Lung microvascular endothelial cell (primary cell): ENCODE results near the gene CISD3. TPM values are rescaled to one million over a fixed set of nuclear protein-coding genes. Genes with fewer than 3 reads are reported as not detected.

Source experiments
- DNase-seq, 2 donors: peaks; one replicate each; pipeline versions ENCODE4 v3.0.0 to v3.0.0-alpha.2; 2010; ENCODE audit warnings: low read depth in 2 of 2
- total RNA-seq: library from RNA; depleted of rRNA; stranded (reverse); fragments of >200 nt; gene quantifications from 2 replicates; pipeline ENCODE4 v1.2.1, GENCODE V29; 2014

CISD3 gene
- total RNA-seq, 1 donor from 2014 or later, result 3.6 TPM

DNA sequence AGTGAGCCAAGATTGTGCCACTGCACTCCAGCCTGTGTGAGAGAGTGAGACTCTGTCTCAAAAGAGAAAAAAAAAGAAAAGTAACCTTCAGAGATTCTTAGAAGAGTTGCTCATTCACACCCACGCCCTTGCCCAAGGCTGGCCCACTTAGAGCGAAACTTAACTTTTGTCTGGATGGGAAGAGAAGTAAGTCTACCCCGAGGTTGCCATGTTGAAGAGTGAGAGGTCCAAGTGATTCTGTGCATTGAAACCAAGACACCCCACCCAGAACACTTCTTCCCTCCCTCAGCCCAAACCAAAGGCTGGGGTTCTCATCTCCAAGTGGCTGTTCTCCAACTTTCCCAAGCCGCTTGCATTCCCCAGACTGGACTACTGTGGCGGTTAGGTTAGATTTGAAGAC, 2.4 kb upstream of the CISD3 start:
- DNase-seq, result no peak

DNA sequence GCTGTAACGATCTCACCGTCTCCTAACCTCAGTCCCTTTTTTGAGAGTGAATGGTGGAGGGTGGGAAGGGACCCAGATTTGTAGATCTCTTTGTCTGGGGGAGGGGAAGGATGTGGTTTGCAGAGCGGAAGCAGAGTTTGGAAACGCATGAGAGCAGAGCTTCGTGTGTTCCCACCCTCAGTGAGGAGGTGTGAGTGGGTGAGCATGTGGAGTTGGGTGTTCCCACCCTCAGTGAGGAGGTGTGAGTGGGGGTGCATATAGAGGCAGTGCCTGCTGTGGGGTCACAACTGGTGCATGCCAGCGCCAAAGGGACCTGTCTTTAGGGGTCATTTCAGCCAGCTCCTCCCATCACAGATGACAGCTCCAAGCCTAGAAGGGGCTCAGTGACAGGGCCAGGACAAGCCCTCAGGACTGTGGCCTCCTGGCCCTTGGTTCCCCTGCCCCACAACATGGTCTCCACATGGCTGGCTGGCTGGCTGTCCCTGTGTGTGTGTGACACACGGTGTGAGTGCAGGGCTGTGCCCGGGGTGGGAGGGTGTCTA, 1.8 kb upstream of the CISD3 start:
- no peak for DNase-seq

DNA sequence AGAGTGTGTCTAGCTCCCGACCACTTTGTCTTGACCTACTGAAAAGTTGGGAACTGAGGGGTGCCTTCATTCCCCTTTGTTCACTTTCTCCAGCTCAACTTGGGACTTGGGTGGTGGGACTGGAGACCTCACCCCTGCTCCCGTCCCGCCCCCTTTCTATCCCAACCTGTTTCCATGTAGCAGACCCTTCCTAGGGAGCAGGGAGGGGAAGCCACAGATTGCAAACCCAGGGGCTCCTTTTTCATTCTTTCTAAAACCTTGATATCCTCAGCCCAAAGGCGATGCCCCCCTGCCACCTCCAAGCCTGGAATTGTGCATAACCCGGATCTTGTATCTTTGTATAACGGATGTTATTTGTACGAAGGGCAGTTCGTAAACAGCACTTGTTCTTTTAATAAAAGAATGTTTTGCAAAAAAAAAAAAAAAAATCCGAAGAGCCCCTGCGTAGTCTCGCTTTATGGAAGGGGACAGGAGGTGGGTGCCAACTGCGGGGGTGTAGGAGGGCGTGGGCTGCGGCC, 714 bp upstream of the CISD3 start:
- DNase-seq, result no peak

DNA sequence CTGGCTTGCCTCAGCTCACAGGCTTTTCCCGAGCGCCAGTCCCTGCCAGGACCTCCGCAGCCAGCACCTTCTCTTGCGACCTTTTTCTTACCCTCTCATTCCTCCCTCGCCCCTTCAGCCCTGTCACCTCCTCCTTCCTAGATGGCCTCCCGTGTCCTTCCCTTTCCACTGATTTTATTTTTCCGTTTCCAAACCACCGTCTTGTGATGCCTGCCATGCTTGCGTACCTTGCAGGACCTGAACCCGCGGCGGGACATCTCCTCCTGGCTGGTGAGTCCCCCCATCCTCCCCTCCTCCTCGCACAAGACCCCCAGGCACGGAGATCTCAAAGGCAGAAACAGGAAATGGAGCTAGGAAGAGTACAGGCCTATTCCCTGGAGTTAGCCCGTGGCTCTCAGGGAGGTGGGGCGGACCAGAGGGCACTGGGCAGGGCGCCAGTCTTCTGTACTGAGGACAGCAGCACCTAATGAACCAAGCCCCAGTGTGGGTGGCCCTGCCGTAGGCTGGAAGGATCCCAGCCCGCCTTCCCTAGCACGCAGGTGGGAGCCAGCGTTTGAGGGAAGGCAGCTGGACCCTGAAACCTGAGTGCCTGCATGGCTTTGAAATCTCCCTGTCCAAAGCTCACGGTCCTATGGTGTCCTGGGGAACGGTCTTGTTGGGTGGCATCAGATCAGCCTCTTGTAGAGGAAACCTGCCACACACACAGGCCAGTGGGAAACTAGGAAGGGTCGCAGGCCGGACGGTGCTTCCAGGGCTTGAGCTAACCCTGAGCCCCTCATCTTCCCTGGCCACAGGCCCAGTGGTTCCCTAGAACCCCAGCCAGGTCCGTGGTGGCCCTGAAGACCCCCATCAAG, 612 bp downstream of the CISD3 start:
- peak; percentile 40 to 44 for DNase-seq

DNA sequence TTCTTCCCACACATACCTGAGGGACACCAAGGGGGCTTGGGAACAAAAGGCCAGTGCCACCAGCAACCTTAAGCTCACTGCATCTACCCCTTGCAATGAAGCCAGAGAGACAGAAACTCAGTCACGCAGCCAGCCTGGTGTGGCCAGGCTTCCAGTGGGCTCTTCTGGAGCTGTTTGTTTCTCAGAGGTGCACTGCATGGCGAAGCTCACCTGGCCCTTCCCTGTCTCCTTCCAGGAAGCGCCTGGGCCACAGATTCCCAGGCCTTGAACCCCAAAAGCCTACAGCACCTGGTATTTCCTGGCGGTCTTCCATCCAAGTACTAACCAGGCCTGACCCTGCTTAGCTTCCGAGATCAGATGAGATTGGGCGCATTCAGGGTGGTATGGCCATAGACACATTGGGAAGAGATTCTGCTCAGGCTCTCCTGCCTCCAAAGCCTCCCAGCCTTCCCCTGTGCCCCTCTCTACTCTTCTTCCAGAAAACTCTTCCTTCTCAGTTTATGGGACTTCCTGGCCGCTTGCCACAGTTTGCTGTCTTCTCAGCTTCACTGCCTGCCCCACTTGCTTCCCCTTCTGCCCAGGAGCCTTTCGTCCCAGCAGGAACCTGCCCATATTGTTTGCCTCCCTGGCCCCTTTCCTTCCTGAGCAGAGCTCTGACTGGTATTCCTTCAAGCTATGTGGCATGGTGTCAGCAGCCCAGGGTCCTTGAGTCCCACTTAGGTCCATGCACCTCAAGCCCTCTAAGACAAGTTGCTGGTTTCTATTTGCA, 1.6 kb downstream of the CISD3 start:
- DNase-seq, result no peak

DNA sequence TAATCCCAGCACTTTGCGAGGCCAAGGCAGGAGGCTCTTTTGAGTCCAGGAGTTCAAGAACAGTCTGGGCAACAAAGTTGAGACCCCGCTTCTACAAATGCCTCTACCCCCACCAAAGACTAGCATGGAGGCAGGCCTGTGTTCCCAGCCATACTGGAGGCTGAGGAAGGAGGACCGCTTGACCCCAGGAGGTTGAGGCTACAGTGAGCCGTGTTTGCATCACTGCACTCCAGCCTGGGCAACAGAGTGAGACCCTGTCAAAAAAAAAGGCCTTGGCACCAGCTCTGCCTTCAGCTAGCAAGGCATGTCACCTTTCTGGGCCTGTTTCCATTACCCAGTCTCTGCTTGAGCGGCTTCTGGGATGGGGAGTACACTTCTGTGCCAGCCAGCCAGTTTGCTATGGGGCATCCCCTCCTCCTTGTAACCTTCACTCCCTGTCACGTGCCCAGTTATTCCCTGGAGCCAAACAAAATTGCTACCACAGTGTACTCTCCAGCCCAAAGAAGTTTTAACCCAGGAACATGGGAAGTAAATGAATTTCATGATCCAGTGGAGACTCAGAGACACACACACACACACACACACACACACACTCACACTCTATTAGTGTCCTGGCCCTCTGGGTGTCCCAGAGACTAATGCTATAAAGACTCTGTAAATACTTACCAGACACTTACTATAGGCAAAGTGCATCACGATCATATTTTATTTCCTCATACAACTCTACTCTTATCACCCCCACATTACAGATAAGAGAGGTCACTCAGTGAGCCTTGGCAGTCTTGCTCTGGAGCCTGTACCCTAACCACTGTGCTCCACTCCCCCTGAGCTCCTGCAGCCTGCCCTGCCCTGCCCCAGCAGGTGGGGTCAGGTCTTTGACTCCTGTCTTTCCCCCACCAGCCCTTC, 2.5 kb downstream of the CISD3 start:
- DNase-seq, result no peak

DNA sequence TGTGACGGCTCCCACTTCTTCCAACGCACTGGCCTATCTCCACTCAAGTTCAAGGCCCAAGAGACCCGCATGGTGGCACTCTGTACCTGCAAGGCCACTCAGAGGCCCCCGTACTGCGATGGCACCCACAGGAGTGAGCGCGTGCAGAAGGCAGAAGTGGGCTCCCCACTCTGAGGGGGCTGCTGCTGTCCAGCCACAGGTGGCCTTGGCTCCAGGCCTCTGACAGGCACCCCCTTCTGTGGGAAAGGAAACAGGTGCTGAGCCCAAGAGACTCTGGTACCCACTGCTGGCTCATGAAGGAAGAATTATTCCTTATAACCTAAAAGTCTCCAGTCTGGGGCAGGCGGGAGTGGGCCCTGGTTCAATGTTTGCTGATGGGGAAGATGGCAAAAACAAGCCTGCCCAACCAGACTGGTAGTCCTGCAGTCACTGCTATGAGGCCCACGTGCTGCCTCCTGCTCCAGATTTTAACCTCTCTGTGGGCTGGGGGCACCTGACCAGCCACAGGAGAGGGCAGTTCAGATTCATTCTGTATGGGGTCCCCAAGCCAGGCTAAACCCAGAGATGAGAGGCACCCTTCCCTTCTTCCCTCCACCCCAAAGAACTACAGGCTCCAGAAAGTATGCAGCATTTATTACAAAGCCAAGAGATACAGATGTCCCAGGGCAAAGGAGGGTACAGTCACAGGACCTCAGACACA, 3.3 kb downstream of the CISD3 start:
- DNase-seq, result no peak

DNA sequence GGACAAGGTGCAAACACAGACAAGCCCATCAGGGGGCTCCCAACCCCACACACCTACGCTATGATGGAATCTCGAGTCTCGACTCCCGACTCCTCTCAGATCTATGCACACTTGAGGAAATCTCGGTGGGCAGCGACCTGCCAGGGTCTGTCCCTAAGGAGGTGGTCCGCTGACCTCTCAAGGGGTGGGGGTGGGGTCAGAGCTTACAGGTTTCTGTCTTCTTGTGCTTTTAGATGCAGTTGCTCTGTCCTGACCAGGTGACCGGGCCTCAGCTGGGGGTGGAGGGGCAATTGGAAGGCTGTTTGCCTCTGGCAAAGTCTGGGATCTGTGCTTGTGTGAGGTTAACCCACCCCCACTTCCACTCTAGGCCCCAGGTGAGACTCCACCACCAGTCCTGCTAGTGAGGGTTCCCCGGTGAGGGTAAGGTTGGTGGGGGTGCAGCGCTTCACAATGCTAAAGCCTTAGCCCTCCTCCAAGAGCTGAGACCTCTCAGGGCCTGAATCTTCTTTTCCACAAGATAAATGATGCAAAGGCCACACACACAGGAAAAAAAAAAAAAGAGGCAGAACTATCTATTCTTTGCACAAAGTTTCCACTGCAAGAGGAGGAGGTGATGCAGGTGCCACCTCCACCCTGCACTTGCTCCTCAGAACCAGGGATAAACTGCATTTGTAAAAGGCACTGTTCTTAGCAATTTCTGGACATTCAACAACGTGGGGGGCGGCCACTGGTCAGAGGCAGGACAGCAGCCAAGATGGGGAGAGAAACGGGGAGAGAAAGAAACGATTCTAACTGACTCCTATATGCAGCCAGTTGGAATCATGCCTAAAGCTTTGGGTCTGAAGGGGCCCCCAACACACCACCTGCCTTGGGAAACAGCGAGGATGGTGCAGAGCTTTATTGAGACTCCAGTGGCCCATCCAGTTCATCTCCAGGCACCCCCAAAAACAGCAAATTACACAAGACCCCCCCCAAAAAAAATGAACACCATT, 4.1 kb downstream of the CISD3 start:
- DNase-seq, result peak in 1 of 2 donors; percentile 47

DNA sequence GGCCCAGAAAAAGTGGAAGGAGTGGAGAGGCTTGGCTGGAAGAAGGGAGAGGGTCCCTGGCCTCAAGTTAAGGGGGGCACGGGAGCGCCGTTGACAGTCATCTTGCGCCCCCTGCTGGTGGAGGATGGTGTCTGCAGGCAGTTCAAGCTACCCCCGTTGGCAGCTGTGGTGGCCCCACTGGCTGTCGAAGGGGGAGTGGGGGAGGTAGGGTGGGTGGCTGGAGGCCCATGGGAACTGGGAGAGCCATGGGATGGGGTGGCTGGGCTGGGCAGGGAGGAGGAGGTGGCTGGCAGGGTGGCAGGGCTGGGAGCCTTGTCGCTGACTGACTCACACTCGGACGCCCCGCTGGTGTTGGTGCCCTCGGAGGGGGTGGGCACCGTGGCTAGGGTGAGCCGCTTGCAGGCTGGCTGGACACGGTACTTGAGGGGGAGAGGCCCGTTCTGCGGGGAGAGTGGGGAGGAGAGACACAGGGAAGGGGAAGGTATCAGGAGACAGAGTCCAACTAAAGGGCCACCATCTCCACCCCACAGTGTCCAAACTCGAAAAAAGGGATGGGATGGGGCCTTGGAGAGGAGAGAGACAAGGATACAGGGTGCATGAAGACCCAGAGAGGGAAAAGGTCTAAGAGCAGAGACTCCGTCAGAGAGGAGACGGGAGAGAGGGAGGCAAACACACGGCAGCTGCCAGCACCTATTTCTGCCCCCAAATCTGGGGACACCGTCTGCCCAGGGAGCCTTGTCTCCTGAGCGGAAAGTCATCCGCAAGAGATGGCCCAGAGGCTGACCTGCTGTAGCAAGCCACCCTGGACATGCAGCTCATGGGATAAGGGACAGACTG, 5.2 kb downstream of the CISD3 start:
- peak; percentile 28 to 57 for DNase-seq

DNA sequence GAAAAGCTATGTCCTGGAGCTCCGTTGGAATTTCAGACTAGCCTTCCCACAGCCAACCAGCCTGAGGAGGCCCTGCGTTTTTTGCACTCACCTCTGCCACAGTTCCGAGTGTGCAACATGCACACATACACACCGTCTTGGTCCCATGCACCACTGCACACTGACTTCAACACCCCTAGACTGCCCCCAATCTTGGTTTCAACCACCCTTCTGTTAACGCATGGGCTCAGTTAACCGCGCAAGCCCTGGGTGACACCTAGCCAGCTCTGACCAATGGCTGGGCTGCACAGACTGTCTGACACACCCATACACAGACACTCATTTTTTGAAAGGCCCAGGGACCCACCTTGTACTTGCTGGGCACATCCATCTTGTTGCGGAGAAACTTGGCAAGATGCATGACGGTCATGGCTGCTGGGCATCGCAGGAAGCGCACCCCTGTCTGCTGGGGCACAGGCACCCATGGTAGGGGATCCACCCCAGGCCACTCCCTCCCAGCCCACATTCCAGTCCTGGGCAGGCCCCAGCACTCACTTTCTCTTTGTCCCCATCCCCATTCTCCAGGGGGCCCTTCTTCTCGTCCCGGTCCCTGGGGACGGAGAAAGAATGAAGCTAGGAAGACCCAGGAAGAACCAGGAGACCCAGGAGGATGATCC, 8.0 kb downstream of the CISD3 start:
- DNase-seq, result no peak

DNA sequence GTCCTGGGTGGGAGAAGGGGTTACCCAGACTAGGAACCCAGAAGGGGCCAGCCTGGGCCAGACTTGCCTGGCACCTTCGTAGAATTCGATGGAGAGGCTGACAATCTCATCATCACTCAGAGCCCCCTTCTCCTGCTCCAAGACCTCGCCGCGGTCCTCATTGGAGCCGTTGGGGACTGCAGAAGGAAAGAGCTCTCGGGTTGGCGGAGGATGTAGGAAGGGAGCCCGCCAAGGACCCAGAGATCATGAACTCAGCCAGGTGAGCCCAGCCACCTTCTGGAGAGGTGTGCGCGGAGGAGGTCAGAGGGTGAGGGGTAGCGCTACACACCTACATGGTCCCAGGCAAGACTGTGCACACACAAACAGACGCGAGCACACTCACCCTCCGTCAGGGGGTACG, 8.5 kb downstream of the CISD3 start:
- DNase-seq, result no peak

DNA sequence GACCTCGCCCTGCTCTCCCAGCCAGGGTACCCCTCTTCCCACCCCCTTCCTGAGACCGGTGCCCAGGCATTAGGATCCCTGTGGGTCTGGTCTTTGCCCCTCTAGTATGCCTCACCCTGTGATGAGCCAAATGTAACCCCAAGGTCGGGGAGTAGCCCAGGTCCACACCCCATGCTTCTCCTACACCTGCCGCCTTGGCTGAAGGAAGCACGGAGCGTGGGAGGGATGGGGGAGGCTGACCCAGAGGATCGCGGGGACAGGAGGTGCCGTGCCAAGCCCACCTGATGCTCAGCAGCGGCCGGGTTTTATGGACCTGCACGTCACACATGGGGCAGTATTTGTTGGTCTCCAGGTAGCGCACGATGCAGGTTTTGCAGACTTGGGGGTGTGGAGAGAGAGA, 9.2 kb downstream of the CISD3 start:
- DNase-seq, result no peak

DNA sequence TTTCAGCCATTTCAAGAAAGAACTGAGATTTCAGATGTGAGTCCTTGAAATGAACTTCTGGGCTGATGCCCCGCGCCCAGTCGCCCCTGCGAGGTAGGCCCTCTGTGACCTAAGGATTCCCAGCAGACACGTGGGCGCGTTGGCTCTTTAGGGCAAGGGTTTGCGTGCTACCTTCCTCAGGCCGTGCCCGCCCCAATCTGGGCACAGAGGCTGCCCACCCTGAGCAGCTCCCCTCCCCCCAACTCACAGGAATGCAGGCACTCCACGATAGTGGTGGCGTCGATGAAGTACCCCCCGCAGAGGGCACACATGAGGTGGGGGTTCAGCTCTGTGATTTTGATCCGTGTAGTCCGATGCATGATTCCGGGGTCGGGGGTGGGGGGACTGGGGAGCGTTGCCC, 9.9 kb downstream of the CISD3 start:
- DNase-seq, result no peak

DNA sequence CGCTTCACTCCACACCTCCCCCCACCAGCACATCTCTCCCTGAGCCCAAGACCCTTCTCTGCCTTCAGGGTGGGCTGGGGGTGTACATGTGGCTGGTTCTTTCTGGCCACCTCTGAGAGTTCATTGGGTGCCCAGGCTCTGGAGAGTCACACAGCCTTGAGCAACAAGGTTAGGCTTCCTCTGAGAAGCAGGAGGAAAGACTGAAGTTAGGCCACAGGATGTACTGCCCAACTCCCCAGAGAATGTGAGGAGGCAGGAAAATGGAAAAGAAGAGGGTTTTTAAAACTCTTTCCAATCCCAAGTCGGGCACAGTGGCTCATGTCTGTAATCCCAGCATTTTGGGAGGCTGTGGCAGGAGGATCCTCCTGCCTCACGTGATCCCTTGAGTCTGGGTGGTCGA, 10.7 kb downstream of the CISD3 start:
- no peak for DNase-seq

DNA sequence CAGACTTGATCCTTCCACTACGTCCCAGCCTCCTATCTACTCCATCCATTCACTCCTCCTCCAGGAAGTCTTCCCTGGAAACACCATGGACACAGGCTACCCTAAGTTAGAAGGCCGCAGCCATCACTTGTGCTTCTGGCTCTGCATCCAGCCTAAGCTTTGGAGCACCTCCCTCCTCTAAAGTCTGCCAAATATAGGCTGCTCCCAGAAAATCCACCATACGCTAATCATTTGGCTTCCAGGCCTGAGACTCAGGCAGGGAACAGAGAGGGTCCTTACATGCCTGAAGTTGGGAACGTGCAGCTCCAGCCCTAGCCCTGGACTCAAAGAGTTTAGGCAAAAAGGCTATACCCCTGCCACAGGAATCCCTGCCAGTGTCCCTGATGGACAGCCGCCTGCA, 11.3 kb downstream of the CISD3 start:
- no peak for DNase-seq

DNA sequence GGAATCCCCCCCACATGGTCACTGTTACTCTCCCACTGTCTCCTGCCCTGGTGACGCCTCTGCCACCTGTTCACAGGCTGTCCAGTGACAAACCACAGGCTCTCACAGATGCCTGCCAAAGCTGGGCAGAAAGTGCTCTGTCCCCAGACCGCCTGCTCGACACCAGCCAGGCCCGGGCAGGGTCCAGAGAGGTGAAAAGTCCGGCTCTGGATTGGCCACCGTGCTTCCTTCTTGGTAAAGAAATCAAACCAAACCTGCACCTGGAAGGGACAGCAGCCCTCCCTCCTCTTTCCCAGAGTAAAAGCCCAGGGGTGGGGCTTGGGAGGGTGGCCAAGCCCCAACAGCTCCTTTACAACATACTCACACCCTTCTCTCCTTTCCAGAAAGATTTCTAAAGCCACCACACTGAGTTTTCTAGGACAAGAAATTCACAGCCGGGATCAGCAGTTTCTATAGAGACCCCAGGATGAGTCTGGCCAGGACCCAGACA, 11.8 kb downstream of the CISD3 start:
- DNase-seq, result no peak

DNA sequence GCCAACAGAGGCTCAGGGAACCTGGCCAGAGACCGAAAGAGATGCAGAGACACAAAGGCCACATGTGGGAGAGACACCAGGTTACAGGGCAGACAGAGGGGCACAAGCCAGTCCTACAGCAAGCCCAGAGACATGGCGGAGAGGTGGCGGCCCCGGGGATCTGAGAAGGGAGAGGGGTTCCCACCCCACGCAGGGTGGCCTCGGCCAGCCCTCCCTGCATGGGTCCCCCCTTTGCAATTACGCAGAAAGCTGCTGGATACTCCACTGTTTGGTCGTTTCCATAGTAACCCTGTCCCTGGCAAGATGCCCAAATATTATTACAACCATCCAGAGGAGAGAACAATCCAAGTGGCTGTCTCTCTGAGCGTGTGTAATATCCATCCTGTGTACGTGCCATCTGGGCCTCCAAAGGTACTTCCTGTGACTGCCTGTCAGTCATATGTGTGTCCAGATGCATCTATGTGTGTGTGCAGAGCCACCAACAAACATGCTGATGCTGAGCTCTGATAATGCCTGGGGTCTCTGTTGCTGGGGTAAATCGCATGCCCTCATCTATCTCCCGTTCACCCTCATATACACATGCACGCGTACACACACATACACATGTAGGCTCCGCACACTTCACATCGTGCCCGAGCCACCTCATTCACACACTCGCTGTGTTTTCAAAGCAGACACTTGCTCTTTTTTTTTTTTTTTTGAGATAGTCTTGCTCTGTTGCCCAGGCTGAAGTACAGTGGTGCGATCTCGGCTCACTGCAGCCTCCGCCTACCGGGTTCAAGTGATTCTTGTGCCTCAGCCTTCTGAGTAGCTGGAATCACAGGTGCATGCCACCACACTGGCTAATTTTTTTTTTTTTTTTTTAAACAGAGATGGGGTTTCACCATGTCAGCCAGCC, 12.5 kb downstream of the CISD3 start:
- peak; percentile 96 for DNase-seq
